Heart left ventricle (tissue), 16 donors: ENCODE measurements around the gene KRT9. TPM values are rescaled to one million over a fixed set of nuclear protein-coding genes. Genes with fewer than 3 reads are reported as not detected.

Experiments used
- ATAC-seq, 4 donors: fragments of 200-7000 bp; cut with Tn5 transposase; one replicate each; pipeline ENCODE4 v1.9.1; 2020 to 2022; ENCODE audit warnings: moderate library complexity in 4 of 4, mild to moderate bottlenecking in 3 of 4, moderate number of reproducible peaks in 1 of 4
- DNase-seq, 5 donors: peaks; one replicate each; pipeline ENCODE4 v3.0.0-alpha.2; 2020
- H3K27ac ChIP-seq, 12 donors: fragments of 200-600 bp; sonication (generic) in 4 of 12; one replicate each; pipeline versions ENCODE4 v1.5.0 to v1.8.0; 2016 to 2022; ENCODE audit warnings: mild to moderate bottlenecking in 2 of 12
- H3K27me3 ChIP-seq, 9 donors: fragments of 200-600 bp; sonication (generic) in 2 of 9; one replicate each; pipeline versions ENCODE4 v1.5.1 to v1.8.0; 2016 to 2022; ENCODE audit warnings: mild to moderate bottlenecking in 3 of 9
- H3K36me3 ChIP-seq, 9 donors: fragments of 200-600 bp; sonication (generic) in 2 of 9; one replicate each; pipeline versions ENCODE4 v1.5.0 to v1.8.0; 2018 to 2022; ENCODE audit warnings: mild to moderate bottlenecking in 2 of 9
- H3K4me1 ChIP-seq, 12 donors: fragments of 200-600 bp; sonication (generic) in 4 of 12; one replicate each; pipeline versions ENCODE4 v1.5.0 to v1.8.0; 2016 to 2022; ENCODE audit warnings: mild to moderate bottlenecking in 3 of 12
- H3K4me3 ChIP-seq, 12 donors: fragments of 200-600 bp; sonication (generic) in 4 of 12; one replicate each; pipeline versions ENCODE4 v1.5.0 to v1.8.0; 2017 to 2022; ENCODE audit warnings: mild to moderate bottlenecking in 9 of 12, moderate library complexity in 4 of 12
- H3K9me3 ChIP-seq, 12 donors: fragments of 200-600 bp; sonication (generic) in 4 of 12; one replicate each; pipeline versions ENCODE4 v1.5.0 to v1.8.0; 2016 to 2022; ENCODE audit warnings: mild to moderate bottlenecking in 1 of 12
- POLR2A ChIP-seq, 2 donors: fragments of 450-650 bp; IDR thresholded peaks; one replicate each; pipeline ENCODE4 v1.6.1; 2017; ENCODE audit warnings: antibody characterized with exemption in 2 of 2, mild to moderate bottlenecking in 2 of 2, moderate library complexity in 2 of 2
- WGBS, 4 donors: extraction: QIAGEN DNeasy Blood & Tissue Kit in 2 of 4; methylation state at CpG; one replicate each; pipeline versions ENCODE4 v1.1.5 to v1.1.7; 2013 to 2018; 5-methylcytosine and 5-hydroxymethylcytosine counted together
- intact Hi-C, 10 donors: fragments of 100-400 bp; cut with DNase I; formaldehyde crosslinking; loops; one replicate each; pipeline versions ENCODE4 v1.11.1 to v1.14.2; 2022
- polyA plus RNA-seq, 2 donors: library from polyadenylated mRNA; stranded (reverse); fragments of 200-250 nt; gene quantifications; one replicate each; pipeline ENCODE4 v1.2.3, GENCODE V29; 2013
- total RNA-seq, 9 donors: library from RNA; depleted of rRNA in 2 of 9; stranded (reverse); fragments of >200 nt in 2 of 9; fragmentation: NEBNext Ultra II Directional in 3 of 9; extraction: Animal tissue kit (Norgen Biotek cat#: 25700) in 3 of 9; gene quantifications; one replicate each; pipeline versions ENCODE4 v1.1.0 to v1.2.4, GENCODE V29; 2016 to 2023
- TF ChIP-seq, protein P1 (sequence below), 12 donors: fragments of 200-600 bp; sonication (generic) in 4 of 12; IDR thresholded peaks; one replicate each; pipeline versions ENCODE4 v1.5.0 to v1.8.0; 2018 to 2022; ENCODE audit warnings: antibody characterized with exemption in 12 of 12, mild to moderate bottlenecking in 5 of 12
- donor health status: ischemic (EF 13 %, LVEDD 7.1; RV severe dilation, severe dysfunction).
- donor health status: healthy with polysubstance abuse.
- donor health status: DM: no; HTN: yes; CAD: no.
- donor health status: DM: no; HTN: no; CAD: no.
- donor health status: ischemic (EF 25% LVEDD 6.9; RV normal size, moderate dysfunction).
- donor health status: ischemic (EF 25% LVEDD 5.7; RV mildly dilated, moderate dysfunction).
- donor health status: healthy.
- donor health status: DM: yes; HTN: yes; CAD: no.
- donor health status: ischemic (EF 35%, LVEDD 5.7; RV mildly dilated, moderate dysfunction).
- donor health status: nonischemic (EF 11% LVEDD 7.7; RV severe dilation, severe dysfunction).
- donor health status: DM: yes; HTN: yes; CAD: no.
- donor health status: PGD.
- donor health status: ischemic (EF 29% LVEDD 5.4; RV normal size, mild dysfunction).
- donor health status: nonischemic (EF 23%, LVEDD 6.1; RV moderate dilation, normal function).

Gene KRT9
- total and polyA plus RNA-seq, 11 donors, result not detected

DNA sequence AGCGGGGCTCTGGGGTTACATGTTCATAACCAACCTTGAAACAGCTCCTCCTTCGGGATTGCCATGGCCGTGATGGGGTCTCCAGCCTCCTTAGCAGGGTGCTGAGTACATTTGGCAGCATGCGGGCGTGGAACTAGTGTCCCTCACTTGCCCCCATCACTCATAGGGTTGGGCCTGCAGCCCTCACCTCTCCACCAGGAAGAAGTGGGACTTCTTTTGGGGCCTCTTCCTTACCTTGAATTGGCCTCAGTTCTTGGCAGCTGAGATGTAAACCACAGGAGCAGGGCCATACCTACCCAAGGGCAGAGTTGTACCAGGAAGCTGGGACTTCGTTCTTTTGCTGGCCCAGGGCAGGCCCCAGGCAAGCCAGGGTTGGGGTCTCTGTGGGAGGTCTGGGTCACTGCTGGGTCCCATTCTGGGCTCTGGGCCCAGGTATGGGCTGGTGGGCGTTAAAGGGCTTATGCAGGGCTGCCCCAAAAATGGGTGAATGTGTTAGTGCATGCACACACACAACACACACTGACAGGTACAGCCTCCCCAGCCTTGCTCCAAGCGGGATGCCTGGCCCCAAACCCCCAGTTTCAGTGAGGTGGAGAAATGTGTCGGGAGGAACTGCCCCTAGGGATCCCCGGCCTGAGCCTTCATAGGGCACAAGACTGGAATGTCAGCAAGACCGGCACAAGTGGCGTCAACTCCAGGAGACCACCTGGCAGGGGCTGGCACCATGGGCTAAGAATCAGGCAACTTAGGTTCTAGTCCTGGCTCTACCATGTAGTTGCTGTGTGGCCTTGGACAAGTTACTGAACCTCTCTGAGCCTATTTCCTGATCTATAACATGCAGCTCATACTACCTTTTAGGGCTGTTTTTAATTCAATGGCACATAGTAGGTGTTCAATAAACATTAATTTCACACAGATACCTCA, 49.3 kb downstream of the KRT9 start:
- H3K27ac ChIP-seq, result no peak overlapping the region
- H3K9me3 ChIP-seq, result no peaks in the 10 kb centered on the region
- DNase-seq (no peak), ATAC-seq (no peak)
- intact Hi-C loops, result no loop called here
- 85 to 97% (median 89%) methylated on average over 10 to 12 of the region's 12 CpGs for WGBS, 4 donors
- H3K4me3 ChIP-seq, result no peak overlapping the region
- peaks cover 6 to 53% (median 22%) of the 10 kb centered on the region in 9 donors for H3K27me3 ChIP-seq
- TF ChIP-seq, protein P1, sequence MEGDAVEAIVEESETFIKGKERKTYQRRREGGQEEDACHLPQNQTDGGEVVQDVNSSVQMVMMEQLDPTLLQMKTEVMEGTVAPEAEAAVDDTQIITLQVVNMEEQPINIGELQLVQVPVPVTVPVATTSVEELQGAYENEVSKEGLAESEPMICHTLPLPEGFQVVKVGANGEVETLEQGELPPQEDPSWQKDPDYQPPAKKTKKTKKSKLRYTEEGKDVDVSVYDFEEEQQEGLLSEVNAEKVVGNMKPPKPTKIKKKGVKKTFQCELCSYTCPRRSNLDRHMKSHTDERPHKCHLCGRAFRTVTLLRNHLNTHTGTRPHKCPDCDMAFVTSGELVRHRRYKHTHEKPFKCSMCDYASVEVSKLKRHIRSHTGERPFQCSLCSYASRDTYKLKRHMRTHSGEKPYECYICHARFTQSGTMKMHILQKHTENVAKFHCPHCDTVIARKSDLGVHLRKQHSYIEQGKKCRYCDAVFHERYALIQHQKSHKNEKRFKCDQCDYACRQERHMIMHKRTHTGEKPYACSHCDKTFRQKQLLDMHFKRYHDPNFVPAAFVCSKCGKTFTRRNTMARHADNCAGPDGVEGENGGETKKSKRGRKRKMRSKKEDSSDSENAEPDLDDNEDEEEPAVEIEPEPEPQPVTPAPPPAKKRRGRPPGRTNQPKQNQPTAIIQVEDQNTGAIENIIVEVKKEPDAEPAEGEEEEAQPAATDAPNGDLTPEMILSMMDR (IDR thresholded peaks at IDR 0.05), result no peak
- no peak for TF ChIP-seq POLR2A (IDR thresholded peaks at IDR 0.05)
- peaks cover 0 to 6% (median 0%) of the 10 kb centered on the region in 12 donors for H3K4me1 ChIP-seq
- no peaks in the 10 kb centered on the region for H3K36me3 ChIP-seq

- 65 to 82% (median 75%) methylated on average over 6 of the region's 6 CpGs for WGBS, 4 donors
- Histone ChIP-seq H3K4me3 (no peak overlapping the region), H3K27ac (no peak overlapping the region), H3K27me3 (peaks cover 0 to 44% (median 13%) of the 10 kb centered on the region in 9 donors), H3K36me3 (no peaks in the 10 kb centered on the region), H3K9me3 (no peaks in the 10 kb centered on the region), H3K4me1 (no peaks in the 10 kb centered on the region)
- intact Hi-C loops, result no loop called here
- ATAC-seq (no peak), DNase-seq (peak in 1 of 5 donors; percentile 1)
- TF ChIP-seq POLR2A (IDR thresholded peaks at IDR 0.05), result no peak
- TF ChIP-seq, protein P1 (IDR thresholded peaks at IDR 0.05), result no peak
Measured at GRCh38 chr17:41521574-41522261, 50.1 kb downstream of the KRT9 start.

DNA sequence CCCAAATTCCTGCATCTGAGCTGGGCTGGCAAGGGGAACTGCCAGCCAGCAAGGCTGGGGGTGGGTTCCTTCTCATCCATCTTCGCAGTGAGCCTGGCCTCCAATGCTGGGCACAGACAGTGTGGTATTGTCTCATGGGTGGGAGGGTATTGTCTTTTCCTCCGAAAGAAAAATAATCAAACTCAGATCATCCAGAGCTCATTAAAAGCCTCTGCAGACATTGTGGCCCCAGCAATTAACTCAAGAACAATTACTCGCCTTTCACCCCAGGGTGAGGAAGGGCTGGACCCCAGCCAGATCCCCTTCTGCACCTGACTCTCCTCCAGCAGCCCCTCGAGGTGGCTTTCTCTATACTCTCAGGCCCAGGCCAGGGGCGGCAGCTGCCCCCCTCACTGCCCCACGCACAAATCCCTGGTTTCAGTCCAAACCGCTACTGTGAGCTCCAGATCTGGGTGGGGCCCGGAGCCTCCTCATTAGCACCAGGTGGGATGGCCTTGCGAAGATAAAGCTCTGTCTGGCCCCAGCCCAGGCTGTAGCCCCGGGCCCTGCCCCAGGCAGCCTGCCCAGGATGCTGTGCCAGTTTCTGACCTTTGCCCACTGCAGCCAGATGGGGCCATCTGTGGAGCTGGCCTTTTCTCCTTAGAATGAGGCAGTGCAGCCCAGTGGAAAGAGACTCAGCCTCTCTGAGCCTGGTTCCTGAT, 50.9 kb downstream of the KRT9 start:
- 49 to 55% (median 52%) methylated on average over 5 to 10 of the region's 10 CpGs for WGBS, 4 donors
- Histone ChIP-seq H3K36me3 (no peaks in the 10 kb centered on the region), H3K27me3 (peaks cover 0 to 45% (median 7%) of the 10 kb centered on the region in 9 donors), H3K4me1 (no peaks in the 10 kb centered on the region), H3K4me3 (no peak overlapping the region), H3K9me3 (no peaks in the 10 kb centered on the region), H3K27ac (no peak overlapping the region)
- intact Hi-C loops, result no loop called here
- DNase-seq (peak in 2 of 5 donors; percentile 19 to 30), ATAC-seq (no peak)
- no peak for TF ChIP-seq POLR2A (IDR thresholded peaks at IDR 0.05)
- TF ChIP-seq, protein P1 (IDR thresholded peaks at IDR 0.05), result no peak
